KMS-11 (cell line): ENCODE data around the gene CSNK1G2.

Experiments
- H2AFZ ChIP-seq: fragments of 200-600 bp; sonication (generic); 2 replicates; pipeline ENCODE4 v1.6.1; 2016; ENCODE audit warnings: antibody characterized with exemption, mixed run types, low read depth
- H3K27ac ChIP-seq: fragments of 200-600 bp; sonication (generic); 2 replicates; pipeline ENCODE4 v1.6.1; 2016; ENCODE audit warnings: mild to moderate bottlenecking, mixed run types
- H3K27me3 ChIP-seq: fragments of 200-600 bp; sonication (generic); 2 replicates; pipeline ENCODE4 v1.6.1; 2017; ENCODE audit warnings: mild to moderate bottlenecking, low read depth, mixed run types, moderate library complexity; ENCODE audit not compliant: insufficient read depth
- H3K36me3 ChIP-seq: fragments of 200-600 bp; sonication (generic); 2 replicates; pipeline ENCODE4 v1.6.1; 2017; ENCODE audit warnings: mild to moderate bottlenecking, mixed run types; ENCODE audit not compliant: insufficient read depth
- H3K4me1 ChIP-seq: fragments of 200-600 bp; sonication (generic); 2 replicates; pipeline ENCODE4 v1.6.1; 2016; ENCODE audit warnings: mild to moderate bottlenecking, low read depth, mixed run types; ENCODE audit not compliant: poor library complexity, severe bottlenecking
- H3K4me2 ChIP-seq: fragments of 200-600 bp; sonication (generic); 2 replicates; pipeline ENCODE4 v1.7.0; 2016; ENCODE audit warnings: mild to moderate bottlenecking, mixed run types
- H3K4me3 ChIP-seq: fragments of 200-600 bp; sonication (generic); IDR thresholded peaks from 2 replicates; pipeline ENCODE4 v1.6.1; 2017; ENCODE audit warnings: low read depth, low read length, mixed read lengths; ENCODE audit not compliant: insufficient read depth
- H3K79me2 ChIP-seq: fragments of 200-600 bp; sonication (generic); 2 replicates; pipeline ENCODE4 v1.6.1; 2016; ENCODE audit warnings: low read depth, mixed run types; ENCODE audit not compliant: insufficient read depth
- H3K9ac ChIP-seq: fragments of 200-600 bp; sonication (generic); 2 replicates; pipeline ENCODE4 v1.6.1; 2016; ENCODE audit warnings: mild to moderate bottlenecking, mixed run types
- H4K20me1 ChIP-seq: fragments of 200-600 bp; sonication (generic); 2 replicates; pipeline ENCODE4 v1.6.1; 2016; ENCODE audit warnings: mild to moderate bottlenecking, mixed run types; ENCODE audit not compliant: insufficient read depth
- CTCF ChIP-seq: fragments of 200-600 bp; sonication (generic); conservative IDR thresholded peaks from 2 replicates; pipeline ENCODE4 v1.6.1; 2017; ENCODE audit warnings: low read depth, mild to moderate bottlenecking, antibody characterized with exemption, low read length, moderate library complexity, mixed read lengths

CSNK1G2 gene

GRCh38 chr19:1913781-1914577 lies 27.0 kb upstream of the CSNK1G2 start:
- H4K20me1 ChIP-seq, result no peaks in the 10 kb centered on the region
- no peaks in the 10 kb centered on the region for H3K36me3 ChIP-seq
- no peak overlapping the region for H3K4me2 ChIP-seq
- H3K27ac ChIP-seq, result no peak overlapping the region
- no peak overlapping the region for H3K4me3 ChIP-seq
- H2AFZ ChIP-seq, result no peak overlapping the region
- H3K27me3 ChIP-seq, result no peaks in the 10 kb centered on the region
- H3K4me1 ChIP-seq, result no peaks in the 10 kb centered on the region
- no peak overlapping the region for H3K9ac ChIP-seq
- TF ChIP-seq CTCF, result no peak
- peaks cover 8% of the 10 kb centered on the region; the same call in 1 of the 2 replicates for H3K79me2 ChIP-seq

- no peak overlapping the region for H3K9ac ChIP-seq
- no peak overlapping the region for H3K4me2 ChIP-seq
- H3K27me3 ChIP-seq, result no peaks in the 10 kb centered on the region
- TF ChIP-seq CTCF, result no peak
- H4K20me1 ChIP-seq, result no peaks in the 10 kb centered on the region
- no peak overlapping the region for H3K27ac ChIP-seq
- H3K4me3 ChIP-seq, result no peak overlapping the region
- H3K36me3 ChIP-seq, result no peaks in the 10 kb centered on the region
- peaks cover 8% of the 10 kb centered on the region; the same call in 1 of the 2 replicates for H3K79me2 ChIP-seq
- no peak overlapping the region for H2AFZ ChIP-seq
- no peaks in the 10 kb centered on the region for H3K4me1 ChIP-seq
Measured at GRCh38 chr19:1914826-1915341, 26.1 kb upstream of the CSNK1G2 start.

DNA sequence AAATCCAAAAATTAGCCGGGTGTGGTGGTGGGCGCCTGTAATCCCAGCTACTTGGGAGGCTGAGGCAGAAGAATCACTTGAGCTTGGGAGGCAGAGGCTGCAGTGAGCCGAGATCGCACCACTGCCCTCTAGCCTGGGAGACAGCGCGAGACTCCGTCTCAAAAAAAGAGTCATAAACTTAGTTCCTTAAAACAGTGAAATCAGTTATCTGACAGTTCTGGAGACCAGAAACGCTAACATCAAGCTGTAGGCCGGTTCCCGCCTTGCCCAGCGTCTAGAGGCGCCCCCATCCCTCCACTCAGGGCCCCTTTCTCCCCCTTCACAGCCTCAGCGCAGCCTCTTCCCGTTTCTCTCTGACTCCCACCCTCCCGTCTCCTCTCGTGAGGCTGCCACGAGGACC lies 23.8 kb upstream of the CSNK1G2 start:
- no peaks in the 10 kb centered on the region for H3K79me2 ChIP-seq
- H3K36me3 ChIP-seq, result no peaks in the 10 kb centered on the region
- no peak for TF ChIP-seq CTCF
- no peaks in the 10 kb centered on the region for H4K20me1 ChIP-seq
- no peak overlapping the region for H2AFZ ChIP-seq
- H3K4me1 ChIP-seq, result no peaks in the 10 kb centered on the region
- no peak overlapping the region for H3K27ac ChIP-seq
- H3K4me3 ChIP-seq, result no peak overlapping the region
- H3K27me3 ChIP-seq, result no peaks in the 10 kb centered on the region
- no peak overlapping the region for H3K9ac ChIP-seq
- H3K4me2 ChIP-seq, result no peak overlapping the region

DNA sequence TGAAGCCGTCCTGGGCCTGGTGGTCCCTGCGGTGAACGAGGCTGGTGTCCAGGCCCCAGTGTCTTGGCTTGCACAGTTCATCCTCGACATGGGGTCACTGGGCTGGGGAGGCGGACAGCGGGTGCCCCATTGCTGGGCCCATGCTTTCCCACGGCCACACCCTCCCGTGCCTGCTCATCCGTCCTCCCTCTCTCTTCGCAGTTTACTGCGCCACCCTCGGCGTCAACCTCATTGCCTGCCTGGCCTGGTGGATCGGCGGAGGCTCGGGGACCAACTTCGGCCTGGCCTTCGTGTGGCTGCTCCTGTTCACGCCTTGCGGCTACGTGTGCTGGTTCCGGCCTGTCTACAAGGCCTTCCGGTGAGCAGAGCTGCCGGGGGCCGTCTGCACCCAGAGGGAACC lies 23.0 kb upstream of the CSNK1G2 start:
- no peaks in the 10 kb centered on the region for H3K4me1 ChIP-seq
- H3K27ac ChIP-seq, result no peak overlapping the region
- no peaks in the 10 kb centered on the region for H3K79me2 ChIP-seq
- TF ChIP-seq CTCF, result no peak
- no peaks in the 10 kb centered on the region for H3K36me3 ChIP-seq
- H4K20me1 ChIP-seq, result no peaks in the 10 kb centered on the region
- H3K27me3 ChIP-seq, result no peaks in the 10 kb centered on the region
- no peak overlapping the region for H3K9ac ChIP-seq
- no peak overlapping the region for H3K4me2 ChIP-seq
- H3K4me3 ChIP-seq, result no peak overlapping the region
- H2AFZ ChIP-seq, result no peak overlapping the region
